Cardiac muscle cell (in vitro differentiated cells and primary cell): ENCODE data around the gene ZNF362. TPM values are rescaled to one million over a fixed set of nuclear protein-coding genes. Genes with fewer than 3 reads are reported as not detected.

Experiments
- DNase-seq, 2 donors: peaks; one replicate each; pipeline versions ENCODE4 v3.0.0 to v3.0.0-alpha.2; 2010 to 2017; ENCODE audit warnings: low read depth in 1 of 2, low spot score in 1 of 2
- H3K27ac ChIP-seq: fragments of 200-600 bp; sonication (generic); 2 replicates; pipeline ENCODE4 v1.5.1; 2016
- H3K27me3 ChIP-seq: fragments of 200-600 bp; sonication (generic); 2 replicates; pipeline ENCODE4 v1.6.0; 2016; ENCODE audit warnings: control low read depth
- H3K36me3 ChIP-seq: fragments of 200-600 bp; sonication (generic); 2 replicates; pipeline ENCODE4 v1.5.1; 2016; ENCODE audit warnings: control low read depth
- H3K4me1 ChIP-seq: fragments of 200-600 bp; sonication (generic); 2 replicates; pipeline ENCODE4 v1.8.1; 2017; ENCODE audit warnings: low read depth, mild to moderate bottlenecking, mixed run types
- H3K4me3 ChIP-seq: fragments of 200-600 bp; sonication (generic); 2 replicates; pipeline ENCODE4 v1.5.1; 2016; ENCODE audit warnings: mild to moderate bottlenecking
- H3K9me3 ChIP-seq: fragments of 200-600 bp; sonication (generic); 2 replicates; pipeline ENCODE4 v1.5.1; 2017; ENCODE audit warnings: low read depth, mild to moderate bottlenecking, control low read depth
- CTCF ChIP-seq: IDR thresholded peaks from 2 replicates; pipeline ENCODE4 v1.5.1; 2012; ENCODE audit warnings: low read depth, mild to moderate bottlenecking, low read length
- polyA plus RNA-seq: library from polyadenylated mRNA; unstranded; fragments of >200 nt; fragmentation: Nextera tagmentation; extraction: Ambion mirVana; gene quantifications from 2 replicates; pipeline ENCODE4 v1.2.1, GENCODE V29; 2016
- total RNA-seq: library from RNA; depleted of rRNA; stranded (reverse); fragments of >200 nt; gene quantifications from 2 replicates; pipeline ENCODE4 v1.2.3, GENCODE V29; 2016

Gene ZNF362
- total and polyA plus RNA-seq, 2 experiments from 2014 or later: 57.9 to 77.5 TPM

- H3K27me3 ChIP-seq: no peaks in the 10 kb centered on the region
- no peak overlapping the region for H3K4me3 ChIP-seq
- TF ChIP-seq CTCF: no peak
- H3K27ac ChIP-seq: no peak overlapping the region
- H3K36me3 ChIP-seq: peaks cover 5% of the 10 kb centered on the region
- no peaks in the 10 kb centered on the region for H3K4me1 ChIP-seq
- DNase-seq: no peak
- no peaks in the 10 kb centered on the region for H3K9me3 ChIP-seq
Measured at GRCh38 chr1:33270379-33270778, 14.1 kb downstream of the ZNF362 start.

- no peaks in the 10 kb centered on the region for H3K4me1 ChIP-seq
- H3K27me3 ChIP-seq: no peaks in the 10 kb centered on the region
- DNase-seq: no peak
- no peak overlapping the region for H3K27ac ChIP-seq
- no peak overlapping the region for H3K4me3 ChIP-seq
- no peaks in the 10 kb centered on the region for H3K9me3 ChIP-seq
- no peak for TF ChIP-seq CTCF
- peaks cover 5% of the 10 kb centered on the region for H3K36me3 ChIP-seq
Measured at GRCh38 chr1:33270808-33271465, 14.6 kb downstream of the ZNF362 start.

GRCh38 chr1:33271666-33272505 is 15.6 kb downstream of the ZNF362 start:
- TF ChIP-seq CTCF: no peak

GRCh38 chr1:33272509-33272908 is 16.2 kb downstream of the ZNF362 start:
- no peaks in the 10 kb centered on the region for H3K27me3 ChIP-seq
- no peak for DNase-seq
- H3K4me3 ChIP-seq: no peak overlapping the region
- no peak overlapping the region for H3K27ac ChIP-seq
- no peaks in the 10 kb centered on the region for H3K4me1 ChIP-seq
- TF ChIP-seq CTCF: no peak
- no peaks in the 10 kb centered on the region for H3K9me3 ChIP-seq
- peaks cover 11% of the 10 kb centered on the region for H3K36me3 ChIP-seq

More at GRCh38 chr1:33271666-33272505, 15.6 kb downstream of the ZNF362 start:
- H3K9me3 ChIP-seq: no peaks in the 10 kb centered on the region
- peaks cover 11% of the 10 kb centered on the region for H3K36me3 ChIP-seq
- no peaks in the 10 kb centered on the region for H3K4me1 ChIP-seq
- no peaks in the 10 kb centered on the region for H3K27me3 ChIP-seq
- H3K4me3 ChIP-seq: no peak overlapping the region
- no peak overlapping the region for H3K27ac ChIP-seq
- no peak for DNase-seq

GRCh38 chr1:33272930-33273329 is 16.6 kb downstream of the ZNF362 start:
- H3K27me3 ChIP-seq: no peaks in the 10 kb centered on the region
- H3K36me3 ChIP-seq: peaks cover 11% of the 10 kb centered on the region
- no peaks in the 10 kb centered on the region for H3K9me3 ChIP-seq
- no peaks in the 10 kb centered on the region for H3K4me1 ChIP-seq
- no peak for TF ChIP-seq CTCF
- H3K27ac ChIP-seq: no peak overlapping the region
- DNase-seq: no peak
- H3K4me3 ChIP-seq: no peak overlapping the region
